HK-2 (cell line): ENCODE measurements around the gene KRTAP11-1.

Source experiments
- DNase-seq: peaks from one replicate; pipeline ENCODE4 v3.0.0-alpha.2; 2018; ENCODE audit not compliant: unreplicated experiment

The KRTAP11-1 gene

GRCh38 chr21:30881480-30881879 lies at the start of gene KRTAP11-1:
KRTAP11-1 (minus strand) TSS chr21:30881580; CDS start chr21:30881524, 56 bp downstream.
- DNase-seq: no peak

GRCh38 chr21:30924146-30924700 lies 42.8 kb upstream of the KRTAP11-1 start:
- DNase-seq: no peak

- DNase-seq: no peak
These were observed 39.7 kb upstream of the KRTAP11-1 start for GRCh38 chr21:30921129-30921528.

GRCh38 chr21:30917557-30917956 lies 36.2 kb upstream of the KRTAP11-1 start:
- no peak for DNase-seq

- no peak for DNase-seq
These were observed 19.5 kb upstream of the KRTAP11-1 start for GRCh38 chr21:30900881-30901280.

- no peak for DNase-seq
These were observed 1.7 kb upstream of the KRTAP11-1 start for GRCh38 chr21:30882866-30883597.

- no peak for DNase-seq
These were observed 466 bp downstream of the KRTAP11-1 start for GRCh38 chr21:30880914-30881313.

- no peak for DNase-seq
These were observed 6.9 kb downstream of the KRTAP11-1 start for GRCh38 chr21:30874526-30874925.

GRCh38 chr21:30847627-30848500 lies 33.5 kb downstream of the KRTAP11-1 start:
- no peak for DNase-seq

- no peak for DNase-seq
These were observed 38.4 kb downstream of the KRTAP11-1 start for GRCh38 chr21:30842990-30843389.

- peak; percentile 40 for DNase-seq
These were observed 42.1 kb downstream of the KRTAP11-1 start for GRCh38 chr21:30839304-30839703.

GRCh38 chr21:30838536-30838935 lies 42.8 kb downstream of the KRTAP11-1 start:
- DNase-seq: no peak

- DNase-seq: peak; percentile 6
These were observed 50.1 kb downstream of the KRTAP11-1 start for GRCh38 chr21:30831194-30831765.
